NCI-H2196 (cell line): Measurements from ENCODE around the gene PCNP.
"Not testable (repeated sequence)": the region's sequence is repeated elsewhere in the genome, so short reads cannot be mapped to it uniquely, and the experiment has no call there.

Experiments used
- DNase-seq: peaks from one replicate; lab custom pipeline; 2025; ENCODE audit not compliant: unreplicated experiment; lab: John Stamatoyannopoulos, UW

PCNP gene

DNA sequence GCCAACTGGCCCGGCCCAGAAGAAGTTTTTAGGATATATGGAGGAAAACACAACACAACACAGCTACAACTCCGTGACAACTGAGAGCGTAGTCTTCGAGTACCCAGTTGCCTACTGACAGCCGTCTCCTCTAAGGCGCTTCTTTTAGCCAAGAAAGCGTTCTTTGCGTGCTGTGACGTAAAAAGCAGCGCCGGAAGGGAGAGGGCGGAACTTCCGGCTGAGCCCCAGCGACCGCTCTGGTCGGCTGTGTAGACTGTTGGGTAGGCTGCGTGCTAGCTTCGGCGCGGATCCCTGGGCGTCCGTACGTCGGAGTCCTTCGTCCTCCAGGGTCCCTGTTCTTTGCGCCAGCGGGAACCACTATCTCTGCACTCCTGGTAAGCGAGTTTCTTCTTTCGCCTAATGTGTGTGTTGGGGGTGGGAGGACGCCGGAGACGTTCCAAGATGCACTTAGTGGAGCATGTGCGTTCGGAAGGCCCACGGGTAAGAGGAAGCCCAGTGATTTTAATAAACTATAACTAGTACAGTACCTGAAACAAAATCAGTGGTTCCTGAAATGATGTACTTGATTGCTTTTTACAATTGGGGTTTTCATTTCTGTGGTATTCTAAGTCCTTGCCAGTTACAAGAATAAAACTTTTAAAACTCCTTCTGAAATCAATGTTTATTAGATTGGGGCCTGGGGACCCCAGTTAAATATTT is 12.2 kb upstream of the PCNP start, which contains the start of gene TRMT10C:
TSS of gene TRMT10C (plus strand) at position 239 of the 699 bp plus-strand sequence. CDS start 2,914 bp downstream, outside the sequence.
- DNase-seq, result peak; percentile 97

DNA sequence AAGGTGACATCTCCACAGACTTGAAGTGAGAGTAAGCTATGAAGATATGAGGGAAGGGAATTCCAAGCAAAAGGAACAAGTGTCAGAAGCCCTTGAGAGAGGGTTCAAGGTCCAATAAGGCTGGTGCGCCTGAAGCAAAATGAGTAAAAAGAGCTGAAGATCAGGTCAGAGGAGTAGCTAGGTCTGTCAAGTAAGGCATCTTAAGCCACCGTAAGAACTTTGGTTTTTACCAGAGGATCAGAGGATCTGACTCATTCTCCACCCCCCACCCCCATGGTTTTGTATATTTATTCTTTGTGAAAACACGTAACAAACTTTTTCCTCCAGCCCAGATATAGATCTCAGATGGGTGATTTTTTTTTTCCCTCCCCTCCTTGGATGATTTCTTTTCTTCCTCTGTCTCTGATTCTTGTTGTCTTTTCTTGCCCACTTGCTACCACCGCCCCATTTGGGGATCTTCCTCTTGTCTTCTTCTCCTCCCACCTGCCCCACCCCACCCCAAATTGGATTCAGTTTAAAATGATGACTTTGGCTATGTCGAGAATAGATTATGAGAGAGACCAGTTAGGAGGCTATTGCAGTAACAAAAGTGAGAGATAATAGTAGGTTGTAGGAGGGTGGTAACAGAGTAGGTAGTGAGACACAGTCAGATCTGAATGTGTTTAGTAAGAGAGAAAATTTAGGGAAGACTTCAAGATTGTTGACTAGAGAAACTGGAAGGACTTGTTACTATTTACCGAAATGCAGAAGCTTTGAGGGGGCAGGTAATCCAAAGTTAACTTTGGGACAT is 6.3 kb upstream of the PCNP start:
- no peak for DNase-seq

DNA sequence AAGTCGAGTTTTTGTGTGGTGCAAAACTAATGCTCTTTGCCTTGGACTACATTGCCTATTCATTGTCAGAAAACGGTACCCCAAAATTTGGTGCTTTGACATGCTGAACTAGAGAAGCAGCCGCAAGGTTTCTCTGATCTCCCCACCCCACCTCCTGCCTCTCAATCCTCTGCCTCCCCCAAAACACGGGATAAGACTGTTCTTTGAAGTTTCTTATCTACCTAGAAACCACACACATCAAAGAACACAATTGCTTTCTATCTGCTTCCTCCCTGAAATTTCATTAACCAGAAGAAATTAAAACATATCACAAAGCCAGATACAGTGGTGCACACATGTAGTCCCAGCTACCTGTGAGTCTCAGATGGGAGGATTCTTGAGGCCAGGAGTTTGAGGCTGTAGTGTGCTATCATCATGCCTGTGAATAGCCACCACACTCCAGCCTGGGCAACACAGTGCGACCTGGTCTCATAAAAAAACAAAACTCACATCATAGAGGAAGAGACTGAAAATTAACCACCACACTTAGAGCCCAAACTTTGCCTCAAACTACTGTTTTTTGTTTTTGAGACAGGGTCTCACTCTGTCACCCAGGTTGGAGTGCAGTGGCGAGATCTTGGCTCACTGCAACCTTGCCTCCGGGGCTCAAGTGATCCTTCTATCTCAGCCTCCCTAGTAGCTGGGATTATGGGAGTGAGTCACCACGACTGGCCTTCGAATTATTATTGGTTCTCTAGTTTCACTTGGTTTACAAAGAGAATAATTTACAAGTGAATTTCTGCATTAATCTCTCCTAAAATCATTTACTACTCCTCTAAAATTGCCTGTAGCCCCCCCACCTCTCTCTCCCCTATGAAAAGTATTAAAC is 2.7 kb upstream of the PCNP start:
- DNase-seq, result no peak

DNA sequence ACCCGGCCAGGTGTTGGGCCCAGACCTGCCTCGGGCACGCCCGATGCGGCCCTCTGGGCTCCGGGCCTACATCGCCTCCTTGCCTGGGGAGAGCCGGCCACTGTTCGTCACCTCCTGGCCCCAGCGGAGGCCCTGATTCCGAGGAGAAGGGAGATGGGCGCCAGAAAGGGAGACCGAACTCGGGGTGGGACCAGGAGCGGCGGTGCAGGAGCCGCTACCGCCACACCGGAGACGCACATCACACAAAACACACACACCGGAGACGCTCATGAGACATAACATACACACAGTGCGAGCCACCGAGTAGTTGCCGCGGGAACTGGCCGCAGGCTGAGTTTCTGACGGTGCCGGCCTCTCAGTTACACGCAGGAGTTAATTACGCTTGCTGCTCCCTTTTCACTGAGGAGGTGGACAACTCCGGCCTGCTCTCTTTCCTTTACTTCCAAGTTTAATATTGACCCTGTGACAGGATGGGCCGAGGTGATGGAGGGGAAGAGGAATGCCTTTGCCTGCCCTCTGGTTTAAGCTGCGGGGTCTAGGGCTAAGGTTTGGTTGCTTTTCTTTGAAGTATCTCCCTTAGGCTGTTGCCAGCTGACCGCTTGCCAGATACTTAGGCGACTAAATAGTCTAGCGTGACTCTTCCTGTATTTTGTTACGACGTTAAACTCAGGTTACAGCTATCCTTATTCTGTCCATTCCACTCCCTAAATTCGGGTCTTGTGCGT is 570 bp downstream of the PCNP start:
- DNase-seq, result peak; percentile 69

DNA sequence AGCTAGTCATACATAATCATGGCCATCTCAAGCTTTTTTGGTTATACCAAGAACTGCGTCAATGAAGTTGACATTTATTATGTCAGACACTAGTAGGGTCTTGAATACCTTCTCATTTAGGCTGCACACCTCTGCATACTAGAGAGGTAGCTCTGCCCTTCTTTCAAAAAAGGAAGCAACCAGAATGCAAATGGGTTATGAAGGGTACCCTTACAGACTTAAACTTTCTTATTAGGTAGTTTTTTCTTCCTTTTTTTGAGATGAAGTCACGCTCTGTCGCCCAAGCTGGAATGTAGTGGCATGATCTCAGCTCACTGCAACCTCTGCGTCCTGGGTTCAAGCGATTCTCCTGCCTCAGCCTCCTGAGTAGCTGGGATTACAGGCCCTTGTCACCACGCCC is 3.3 kb downstream of the PCNP start:
- DNase-seq, result no peak

DNA sequence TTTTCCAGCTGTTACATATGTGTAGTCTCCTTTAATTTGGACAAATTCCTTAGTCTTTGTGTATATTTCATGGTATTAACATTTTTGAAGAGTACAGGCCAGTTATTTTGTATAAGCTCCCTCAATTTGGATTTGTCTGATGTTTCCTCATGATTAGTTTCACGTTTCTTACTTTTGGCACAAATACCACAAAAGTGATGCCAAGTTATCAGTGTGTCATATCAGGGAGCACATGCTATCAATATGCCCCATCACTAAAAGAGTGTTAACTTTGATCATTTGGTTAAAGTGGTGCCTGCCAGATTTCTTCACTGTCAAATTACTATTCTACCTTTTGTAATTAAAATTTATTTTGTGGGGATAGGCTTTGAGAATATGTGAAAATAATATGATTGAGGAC is 14.6 kb downstream of the PCNP start:
- no peak for DNase-seq

DNA sequence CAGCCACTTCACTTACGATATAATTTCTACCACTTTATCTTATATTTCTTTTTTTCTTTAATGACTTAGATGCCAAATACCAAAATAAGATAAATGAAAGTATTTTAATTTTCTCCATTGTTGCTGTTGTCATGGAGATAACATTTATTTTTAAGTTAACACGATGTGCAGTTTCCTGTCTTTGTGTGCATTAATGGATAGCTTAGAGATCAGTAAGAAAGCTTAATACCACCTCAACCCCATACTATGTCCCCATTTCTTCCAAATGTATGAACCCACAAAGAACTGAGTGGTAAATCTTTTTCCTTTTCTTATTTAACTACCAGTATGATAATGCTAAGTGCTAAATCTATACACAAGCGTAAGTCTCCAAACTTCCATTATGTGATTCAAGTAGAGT is 17.1 kb downstream of the PCNP start:
- DNase-seq, result no peak

DNA sequence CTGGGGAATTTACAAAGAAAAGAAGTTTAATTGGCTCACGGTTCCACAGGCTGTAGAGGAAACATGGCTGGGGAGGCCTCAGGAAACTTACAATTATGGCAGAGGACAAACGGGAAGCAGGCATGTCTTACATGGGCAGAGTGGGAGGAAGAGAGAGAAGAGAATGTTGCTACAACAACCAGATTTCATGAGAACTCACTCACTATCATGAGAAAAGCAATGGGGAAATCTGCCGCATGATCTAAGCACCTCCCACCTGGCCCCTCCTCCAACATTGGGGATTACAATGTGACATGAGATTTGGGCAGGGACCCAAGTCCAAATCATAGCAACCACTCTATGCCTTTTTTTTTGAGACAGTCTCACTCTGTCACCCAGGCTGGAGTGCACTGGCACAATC is 28.8 kb downstream of the PCNP start:
- DNase-seq, result no peak

DNA sequence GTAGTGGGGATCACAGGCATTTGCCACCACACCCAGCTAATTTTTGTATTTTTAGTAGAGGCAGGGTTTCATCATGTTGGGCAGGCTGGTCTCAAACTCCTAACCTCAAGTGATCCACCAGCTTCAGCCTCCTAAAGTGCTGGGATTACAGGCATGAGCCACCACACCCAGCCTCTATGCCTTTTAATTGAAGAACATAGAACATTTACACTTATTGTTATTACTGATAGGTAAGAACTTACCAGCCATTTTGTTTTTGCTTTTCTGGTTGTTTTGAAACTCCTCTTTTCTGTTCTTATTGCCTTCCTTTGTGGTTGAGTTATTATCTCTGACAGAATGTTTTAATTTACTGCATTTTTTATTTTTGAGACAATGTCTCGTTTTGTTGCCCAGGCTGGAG is 29.2 kb downstream of the PCNP start:
- no peak for DNase-seq

DNA sequence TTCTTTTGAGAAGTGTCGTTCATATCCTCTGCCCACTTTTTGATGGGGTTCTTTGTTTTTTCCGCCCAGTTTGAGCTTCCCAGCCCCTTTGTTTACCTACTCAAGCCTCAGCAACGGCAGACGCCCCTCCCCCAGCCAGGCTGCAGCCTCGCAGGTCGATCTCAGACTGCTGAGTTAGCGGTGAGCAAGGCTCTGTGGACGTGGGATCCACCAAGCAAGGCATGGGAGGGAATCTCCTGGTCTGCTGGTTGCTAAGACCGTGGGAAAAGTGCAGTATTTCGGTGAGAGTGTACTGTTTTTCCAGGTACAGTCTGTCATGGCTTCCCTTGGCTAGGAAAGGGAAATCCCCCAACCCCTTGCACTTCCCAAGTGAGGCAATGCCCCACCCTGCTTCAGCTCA is 31.4 kb downstream of the PCNP start:
- not testable (repeated sequence) for DNase-seq

DNA sequence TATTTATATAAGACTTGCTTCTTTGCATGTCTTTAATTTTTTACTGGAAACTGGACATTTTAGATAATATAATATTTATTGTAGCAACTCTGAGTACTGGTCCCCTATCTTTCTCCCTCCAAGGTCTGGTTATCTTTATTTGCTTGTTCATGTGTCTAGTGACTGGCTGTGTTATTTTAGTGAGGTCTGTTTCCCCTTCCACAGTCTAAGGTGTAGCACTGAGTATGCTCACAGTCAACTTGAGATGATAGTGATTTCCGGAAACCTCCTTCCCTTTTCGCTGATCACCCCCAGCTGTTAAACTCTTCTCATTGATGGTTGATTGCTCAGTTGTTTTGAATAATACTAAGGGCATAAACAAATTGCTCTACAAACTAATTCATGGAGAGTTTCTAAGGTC is 37.0 kb downstream of the PCNP start:
- DNase-seq, result no peak

DNA sequence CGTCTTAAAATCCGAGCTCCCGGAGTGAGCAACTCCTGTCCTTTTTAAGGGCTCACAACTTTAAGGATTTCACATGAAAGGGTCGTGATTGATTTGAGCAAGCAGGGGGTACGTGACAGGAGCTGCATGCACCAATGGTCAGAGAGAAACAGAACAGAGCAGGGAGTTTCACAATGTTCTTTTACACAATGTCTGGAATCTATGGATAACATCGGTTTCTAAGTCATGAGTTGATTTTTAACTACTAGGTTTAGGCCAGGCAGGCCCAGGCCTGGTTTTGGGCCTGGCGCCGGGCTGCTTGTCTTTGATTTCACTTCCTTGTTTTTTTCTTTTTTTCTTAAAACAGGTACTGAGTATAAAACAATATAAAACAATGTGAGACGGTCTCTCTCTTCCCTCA is 39.0 kb downstream of the PCNP start:
- DNase-seq, result not testable (repeated sequence)

DNA sequence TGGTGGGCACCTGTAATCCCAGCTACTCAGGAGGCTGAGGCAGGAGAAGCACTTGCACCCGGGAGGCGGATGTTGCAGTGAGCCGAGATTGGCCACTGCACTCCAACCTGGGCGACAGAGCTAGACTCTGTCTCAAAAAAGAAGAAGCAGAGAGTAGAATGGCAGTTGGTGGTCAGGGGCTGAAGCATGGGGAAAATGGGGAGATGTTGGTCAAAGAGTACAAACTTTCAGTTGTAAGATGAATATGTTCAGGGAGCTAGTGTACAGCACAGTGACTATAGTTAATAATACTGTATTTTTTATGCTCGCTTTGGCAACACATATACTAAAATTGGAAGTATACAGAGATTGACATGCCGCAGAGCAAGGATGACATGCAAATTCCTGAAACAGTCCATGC is 41.5 kb downstream of the PCNP start:
- no peak for DNase-seq

DNA sequence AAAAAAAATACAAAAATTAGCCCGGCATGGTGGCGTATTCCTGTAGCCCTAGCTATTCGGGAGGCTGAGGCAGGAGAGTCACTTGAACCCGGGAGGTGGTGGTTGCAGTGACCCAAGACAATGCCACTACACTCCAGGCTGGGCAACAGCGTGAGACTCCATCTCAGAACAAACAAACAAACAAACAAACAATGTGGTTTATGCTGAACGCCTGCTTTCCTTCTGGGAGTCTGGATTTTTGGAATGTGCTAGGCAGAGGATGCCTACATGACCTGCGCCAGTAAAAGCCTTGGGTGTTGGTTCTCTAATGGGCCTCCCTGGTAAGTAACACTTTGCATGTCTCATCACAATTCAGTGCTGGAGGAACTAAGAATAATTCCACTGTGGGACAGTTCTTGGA is 43.5 kb downstream of the PCNP start:
- no peak for DNase-seq

DNA sequence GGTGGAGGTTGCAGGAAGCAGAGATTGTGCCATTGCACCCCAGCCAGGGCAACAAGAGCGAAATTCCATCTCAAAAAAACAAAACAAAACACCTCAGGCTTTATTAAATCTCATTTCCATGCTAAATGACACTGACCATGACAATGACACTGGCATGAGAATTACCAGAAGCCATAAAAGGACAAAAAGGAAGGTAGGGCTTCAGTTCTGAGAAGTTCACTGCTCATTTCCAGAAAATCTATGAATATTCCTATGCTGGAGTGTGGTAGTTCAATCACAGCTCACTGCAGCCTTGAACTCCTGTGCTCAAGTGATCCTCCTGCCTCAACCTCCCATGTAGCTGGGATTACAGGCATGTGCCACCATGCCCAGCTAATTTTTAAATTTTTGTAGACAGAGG is 44.7 kb downstream of the PCNP start:
- no peak for DNase-seq

DNA sequence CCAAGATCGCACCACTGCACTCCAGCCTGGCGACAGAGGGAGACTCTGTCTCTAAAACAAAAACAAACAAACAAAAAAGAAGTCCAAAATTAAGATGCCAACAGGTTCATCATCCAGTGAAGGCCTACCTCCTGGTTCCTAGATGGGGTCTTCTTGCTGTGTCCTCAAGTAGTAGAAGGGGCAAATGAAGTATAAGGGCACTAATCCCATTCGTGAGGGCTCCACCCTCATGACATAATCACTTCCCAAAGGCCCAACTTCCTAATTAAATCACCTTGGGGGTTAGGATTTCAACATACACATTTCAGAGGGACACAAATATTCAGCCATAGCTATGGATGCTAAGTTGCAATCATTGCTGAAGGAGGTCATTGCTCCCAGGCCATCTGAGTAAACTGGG is 45.8 kb downstream of the PCNP start:
- DNase-seq, result no peak

DNA sequence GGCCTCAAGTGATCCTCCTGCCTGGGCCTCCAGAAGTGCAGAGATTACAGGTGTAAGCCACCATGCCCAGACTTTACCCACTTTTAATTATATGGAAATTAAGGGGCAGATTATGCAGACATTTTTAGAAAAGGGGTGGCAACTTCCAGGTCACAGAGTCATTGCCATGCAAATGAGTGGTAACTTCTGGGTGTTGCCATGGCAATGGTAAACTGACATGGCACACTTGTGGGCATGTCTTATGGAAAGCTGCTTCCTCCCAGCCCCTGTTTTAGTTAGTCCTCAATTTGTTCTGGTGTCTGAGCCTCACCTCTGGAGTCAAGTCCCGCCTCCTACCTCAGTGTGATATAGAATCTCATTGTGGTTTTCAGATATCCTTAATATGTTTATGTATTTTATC is 49.7 kb downstream of the PCNP start:
- DNase-seq, result no peak

DNA sequence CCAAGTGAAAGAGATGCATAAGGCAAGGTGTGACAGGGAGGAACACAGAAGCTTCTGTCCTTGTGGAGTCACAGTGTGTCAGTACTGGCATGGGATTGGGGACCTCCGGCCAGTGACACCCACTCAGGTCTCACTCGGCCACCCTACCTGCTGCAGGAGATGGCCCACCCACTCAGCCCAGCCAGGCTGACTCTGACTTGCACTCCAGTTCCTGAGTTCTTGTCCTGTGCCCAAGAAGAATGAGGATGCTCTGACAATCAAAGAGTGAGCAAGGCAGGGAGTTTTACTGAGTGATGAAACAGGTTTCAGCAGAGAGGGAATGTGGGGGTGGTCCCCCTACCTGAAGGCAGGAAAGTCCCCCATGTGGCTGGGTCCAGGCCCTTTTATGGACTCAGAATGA is 50.9 kb downstream of the PCNP start:
- DNase-seq, result no peak

DNA sequence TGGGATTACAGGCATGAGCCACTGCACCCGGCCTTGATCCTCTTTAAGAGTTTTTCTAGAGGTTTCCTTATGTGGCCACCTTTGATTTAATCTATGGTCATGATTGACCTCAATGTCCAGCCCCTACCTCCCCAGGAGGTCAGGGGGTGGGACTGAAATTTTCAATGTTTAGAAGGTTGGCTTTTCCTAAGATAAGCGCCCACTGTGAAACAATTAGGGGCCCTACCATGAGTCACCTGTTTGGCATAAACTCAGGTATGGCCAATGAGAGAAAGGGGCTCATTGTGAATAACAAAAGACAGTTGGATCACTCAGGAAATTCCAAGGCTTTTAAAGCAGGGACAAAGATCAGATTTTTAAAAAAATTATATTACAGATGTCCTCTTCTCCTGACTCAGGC is 51.9 kb downstream of the PCNP start:
- DNase-seq, result no peak

DNA sequence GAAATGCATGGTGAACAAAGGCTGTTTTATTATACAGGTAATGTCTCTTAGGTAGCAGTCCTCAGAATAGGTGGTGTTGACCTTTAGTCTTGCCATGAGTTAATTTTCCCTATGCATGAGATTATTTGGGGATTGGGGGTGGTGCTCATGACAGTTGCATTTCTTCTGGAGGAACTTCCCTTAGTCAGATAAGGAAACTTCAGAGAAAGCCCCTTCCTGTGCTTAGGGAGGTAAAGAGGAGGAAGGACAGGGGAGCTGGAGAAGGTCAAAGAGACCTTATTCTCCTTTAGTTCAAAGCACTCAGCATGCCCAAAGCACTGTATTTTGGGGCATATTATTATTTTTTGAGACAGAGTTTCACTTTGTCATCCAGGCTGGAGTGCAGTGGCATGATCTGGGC is 55.2 kb downstream of the PCNP start:
- no peak for DNase-seq
